Measurements from ENCODE around the gene CFAP99.

CFAP99 gene

DNA sequence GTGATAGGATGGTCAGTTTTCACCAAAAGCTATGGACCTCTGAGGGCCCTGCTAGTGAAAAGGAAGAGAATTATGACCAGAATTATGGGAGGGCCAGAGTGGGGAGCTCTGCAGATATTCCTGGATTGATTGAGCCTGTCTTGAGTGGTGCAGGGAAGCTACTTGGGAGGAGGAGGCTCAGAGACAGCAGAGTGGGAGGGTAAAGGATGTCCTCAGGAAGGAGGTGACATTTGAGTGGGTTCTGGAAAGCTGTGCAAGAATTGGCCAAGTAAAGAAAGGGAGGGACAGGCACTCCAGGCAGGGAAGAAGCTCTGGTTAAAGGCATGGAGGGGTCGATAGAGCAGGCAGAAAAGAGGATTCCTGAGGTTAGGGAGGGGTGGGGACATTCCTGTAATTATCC is 74.2 kb downstream of the CFAP99 start:
- no peak for TF ChIP-seq SIN3A (IDR thresholded peaks at IDR 0.05; ENCODE audit: borderline replicate concordance, insufficient read depth, low read length)
- no peak for TF ChIP-seq TAF1 (IDR thresholded peaks at IDR 0.05; ENCODE audit: borderline replicate concordance, insufficient read depth, low read length)
- no peak for TF ChIP-seq FOXP2 (optimal IDR thresholded peaks at IDR 0.05; ENCODE audit: borderline replicate concordance, extremely low read depth, extremely low read length, insufficient read depth)
- TF ChIP-seq POLR2AphosphoS5 (IDR thresholded peaks at IDR 0.05; ENCODE audit: low read depth, low read length): no peak
- TF ChIP-seq, protein P1, sequence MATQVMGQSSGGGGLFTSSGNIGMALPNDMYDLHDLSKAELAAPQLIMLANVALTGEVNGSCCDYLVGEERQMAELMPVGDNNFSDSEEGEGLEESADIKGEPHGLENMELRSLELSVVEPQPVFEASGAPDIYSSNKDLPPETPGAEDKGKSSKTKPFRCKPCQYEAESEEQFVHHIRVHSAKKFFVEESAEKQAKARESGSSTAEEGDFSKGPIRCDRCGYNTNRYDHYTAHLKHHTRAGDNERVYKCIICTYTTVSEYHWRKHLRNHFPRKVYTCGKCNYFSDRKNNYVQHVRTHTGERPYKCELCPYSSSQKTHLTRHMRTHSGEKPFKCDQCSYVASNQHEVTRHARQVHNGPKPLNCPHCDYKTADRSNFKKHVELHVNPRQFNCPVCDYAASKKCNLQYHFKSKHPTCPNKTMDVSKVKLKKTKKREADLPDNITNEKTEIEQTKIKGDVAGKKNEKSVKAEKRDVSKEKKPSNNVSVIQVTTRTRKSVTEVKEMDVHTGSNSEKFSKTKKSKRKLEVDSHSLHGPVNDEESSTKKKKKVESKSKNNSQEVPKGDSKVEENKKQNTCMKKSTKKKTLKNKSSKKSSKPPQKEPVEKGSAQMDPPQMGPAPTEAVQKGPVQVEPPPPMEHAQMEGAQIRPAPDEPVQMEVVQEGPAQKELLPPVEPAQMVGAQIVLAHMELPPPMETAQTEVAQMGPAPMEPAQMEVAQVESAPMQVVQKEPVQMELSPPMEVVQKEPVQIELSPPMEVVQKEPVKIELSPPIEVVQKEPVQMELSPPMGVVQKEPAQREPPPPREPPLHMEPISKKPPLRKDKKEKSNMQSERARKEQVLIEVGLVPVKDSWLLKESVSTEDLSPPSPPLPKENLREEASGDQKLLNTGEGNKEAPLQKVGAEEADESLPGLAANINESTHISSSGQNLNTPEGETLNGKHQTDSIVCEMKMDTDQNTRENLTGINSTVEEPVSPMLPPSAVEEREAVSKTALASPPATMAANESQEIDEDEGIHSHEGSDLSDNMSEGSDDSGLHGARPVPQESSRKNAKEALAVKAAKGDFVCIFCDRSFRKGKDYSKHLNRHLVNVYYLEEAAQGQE (IDR thresholded peaks at IDR 0.05; ENCODE audit: insufficient read depth in 1 of 2, low read depth in 2 of 2, low read length in 2 of 2): no peak

DNA sequence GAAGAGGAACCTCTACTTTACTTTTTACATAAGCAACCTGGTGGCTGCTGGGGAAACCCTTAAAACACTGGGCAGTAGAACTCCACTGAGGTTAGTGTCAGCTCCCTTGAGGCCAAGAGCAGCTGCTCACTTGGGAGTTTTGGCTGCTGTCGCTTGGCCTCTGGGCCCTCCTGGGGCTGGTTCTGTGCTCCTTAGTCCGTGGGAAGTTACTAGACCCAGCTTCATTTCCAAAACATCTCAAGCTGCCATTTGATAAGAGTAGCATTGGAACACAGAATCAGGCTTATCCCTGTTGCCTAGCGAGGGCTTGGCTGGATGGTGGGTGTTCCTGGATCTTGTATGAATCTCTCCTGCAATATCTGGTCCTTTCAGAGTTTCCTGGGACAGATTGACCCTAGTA is 76.2 kb downstream of the CFAP99 start:
- TF ChIP-seq FOXP2 (optimal IDR thresholded peaks at IDR 0.05; ENCODE audit: borderline replicate concordance, extremely low read depth, extremely low read length, insufficient read depth) (no peak), SIN3A (IDR thresholded peaks at IDR 0.05; ENCODE audit: borderline replicate concordance, insufficient read depth, low read length) (no peak), POLR2AphosphoS5 (IDR thresholded peaks at IDR 0.05; ENCODE audit: low read depth, low read length) (no peak), TAF1 (IDR thresholded peaks at IDR 0.05; ENCODE audit: borderline replicate concordance, insufficient read depth, low read length) (no peak)
- TF ChIP-seq, protein P1 (IDR thresholded peaks at IDR 0.05; ENCODE audit: insufficient read depth in 1 of 2, low read depth in 2 of 2, low read length in 2 of 2): no peak

DNA sequence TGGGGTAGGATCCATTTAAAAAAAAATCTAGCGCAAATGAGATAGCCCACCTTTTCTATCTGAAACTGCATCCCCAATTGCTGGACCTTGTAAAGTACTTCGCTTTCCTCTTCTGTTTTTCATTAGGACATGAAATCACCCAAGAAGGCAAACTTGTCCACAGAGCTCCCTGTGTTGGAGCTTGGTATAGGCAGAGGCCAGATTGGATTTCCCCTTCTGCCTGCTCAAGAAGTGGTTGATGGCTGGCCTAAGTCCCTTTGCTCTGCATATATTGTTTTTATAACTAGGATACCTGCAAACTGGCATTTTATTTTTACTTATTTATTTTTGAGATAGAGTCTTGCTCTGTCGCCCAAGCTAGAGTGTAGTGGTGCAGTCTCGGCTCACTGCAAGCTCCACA is 78.6 kb downstream of the CFAP99 start:
- TF ChIP-seq FOXP2 (optimal IDR thresholded peaks at IDR 0.05; ENCODE audit: borderline replicate concordance, extremely low read depth, extremely low read length, insufficient read depth): no peak

DNA sequence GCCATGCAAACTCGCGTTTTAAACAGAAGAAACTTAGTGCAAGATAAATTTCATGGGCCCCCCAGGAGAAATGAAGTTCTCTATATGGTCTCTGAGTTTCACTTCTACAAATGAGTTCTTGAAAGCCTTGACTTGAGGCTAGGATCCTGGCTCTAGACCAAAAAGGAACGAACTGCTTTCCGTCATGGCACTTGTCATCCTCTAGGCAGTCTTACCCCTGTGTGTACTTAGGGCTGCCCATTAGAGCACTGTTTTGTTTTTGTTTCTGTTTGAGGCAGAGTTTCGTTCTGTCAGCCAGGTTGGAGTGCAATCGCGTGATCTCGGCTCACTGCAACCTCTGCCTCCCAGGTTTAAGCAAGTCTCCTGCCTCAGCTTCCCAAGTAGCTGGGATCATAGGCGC is 79.2 kb downstream of the CFAP99 start:
- TF ChIP-seq, protein P1 (IDR thresholded peaks at IDR 0.05; ENCODE audit: insufficient read depth in 1 of 2, low read depth in 2 of 2, low read length in 2 of 2): no peak
- no peak for TF ChIP-seq TAF1 (IDR thresholded peaks at IDR 0.05; ENCODE audit: borderline replicate concordance, insufficient read depth, low read length)
- TF ChIP-seq FOXP2 (optimal IDR thresholded peaks at IDR 0.05; ENCODE audit: borderline replicate concordance, extremely low read depth, extremely low read length, insufficient read depth): no peak
- TF ChIP-seq POLR2AphosphoS5 (IDR thresholded peaks at IDR 0.05; ENCODE audit: low read depth, low read length): no peak
- no peak for TF ChIP-seq SIN3A (IDR thresholded peaks at IDR 0.05; ENCODE audit: borderline replicate concordance, insufficient read depth, low read length)

DNA sequence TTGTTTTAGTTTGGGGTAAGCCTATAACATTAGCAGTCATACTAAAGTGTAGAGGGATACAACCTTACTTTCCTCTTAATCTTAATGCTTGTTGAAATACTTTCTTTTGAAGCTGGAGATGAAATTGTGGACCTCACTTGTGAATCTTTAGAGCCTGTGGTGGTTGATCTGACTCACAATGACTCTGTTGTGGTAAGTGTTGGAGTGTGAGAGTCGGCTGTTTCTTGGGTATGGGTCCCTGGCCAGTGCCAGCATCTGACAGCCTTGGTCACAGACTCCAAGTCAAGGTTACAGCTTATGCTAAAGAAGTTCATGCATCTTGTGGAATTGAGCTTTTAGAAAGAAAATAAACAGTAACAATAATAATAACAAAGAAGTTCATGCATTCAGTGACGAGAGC is 81.8 kb downstream of the CFAP99 start:
- TF ChIP-seq POLR2AphosphoS5 (IDR thresholded peaks at IDR 0.05; ENCODE audit: low read depth, low read length) (no peak), TAF1 (IDR thresholded peaks at IDR 0.05; ENCODE audit: borderline replicate concordance, insufficient read depth, low read length) (no peak), FOXP2 (optimal IDR thresholded peaks at IDR 0.05; ENCODE audit: borderline replicate concordance, extremely low read depth, extremely low read length, insufficient read depth) (no peak), SIN3A (IDR thresholded peaks at IDR 0.05; ENCODE audit: borderline replicate concordance, insufficient read depth, low read length) (no peak)
- TF ChIP-seq, protein P1 (IDR thresholded peaks at IDR 0.05; ENCODE audit: insufficient read depth in 1 of 2, low read depth in 2 of 2, low read length in 2 of 2): no peak
